Raji (cell line): ENCODE results near the gene PSME2.

ENCODE experiments used
- POLR2A ChIP-seq: IDR thresholded peaks from 2 replicates; pipeline ENCODE4 v1.6.1; 2011; ENCODE audit warnings: low read depth, low read length, control low read depth; ENCODE audit not compliant: insufficient read depth

PSME2 gene

GRCh38 chr14:24122898-24123297, 23.5 kb downstream of the PSME2 start:
- TF ChIP-seq POLR2A: no peak

- TF ChIP-seq POLR2A: no peak
Observed at GRCh38 chr14:24122416-24122815, 24.0 kb downstream of the PSME2 start.

GRCh38 chr14:24121210-24121609, 25.2 kb downstream of the PSME2 start:
- no peak for TF ChIP-seq POLR2A

GRCh38 chr14:24119691-24120090, 26.7 kb downstream of the PSME2 start:
- TF ChIP-seq POLR2A: no peak

GRCh38 chr14:24117179-24117578, 29.2 kb downstream of the PSME2 start:
- TF ChIP-seq POLR2A: no peak

- TF ChIP-seq POLR2A: no peak
Observed at GRCh38 chr14:24116128-24116814, 30.1 kb downstream of the PSME2 start.

GRCh38 chr14:24115422-24116127, 30.8 kb downstream of the PSME2 start:
- TF ChIP-seq POLR2A: no peak

- TF ChIP-seq POLR2A: peak; percentile 34
Observed at GRCh38 chr14:24114532-24115421, 31.6 kb downstream of the PSME2 start, which contains the start of the genes DCAF11 and NRL. DCAF11 (plus strand) TSS chr14:24114777; CDS start chr14:24115595, 818 bp downstream. NRL (minus strand) TSS chr14:24114949; CDS start chr14:24082848, 32,101 bp downstream.

GRCh38 chr14:24113801-24114531, 32.4 kb downstream of the PSME2 start:
- TF ChIP-seq POLR2A: peak; percentile 82

GRCh38 chr14:24113379-24113800, 33.0 kb downstream of the PSME2 start:
- TF ChIP-seq POLR2A: no peak

GRCh38 chr14:24110523-24110922, 35.9 kb downstream of the PSME2 start:
- TF ChIP-seq POLR2A: no peak

- no peak for TF ChIP-seq POLR2A
Observed at GRCh38 chr14:24110060-24110459, 36.4 kb downstream of the PSME2 start.

GRCh38 chr14:24108336-24108874, 38.0 kb downstream of the PSME2 start:
- TF ChIP-seq POLR2A: no peak

- TF ChIP-seq POLR2A: no peak
Observed at GRCh38 chr14:24106672-24107271, 39.6 kb downstream of the PSME2 start.
